ENCODE results near the gene NF1. TPM values are rescaled to one million over a fixed set of nuclear protein-coding genes. Genes with fewer than 3 reads are reported as not detected.
A peak's percentile ranks its signal among the peaks of the same experiment; 100 is the strongest.

The NF1 gene
- total and polyA plus RNA-seq, 2 of the 13 experiments (the other 11 are each of a cell fraction or from before 2014, with no cell fraction given): 21.5 to 26.5 TPM

DNA sequence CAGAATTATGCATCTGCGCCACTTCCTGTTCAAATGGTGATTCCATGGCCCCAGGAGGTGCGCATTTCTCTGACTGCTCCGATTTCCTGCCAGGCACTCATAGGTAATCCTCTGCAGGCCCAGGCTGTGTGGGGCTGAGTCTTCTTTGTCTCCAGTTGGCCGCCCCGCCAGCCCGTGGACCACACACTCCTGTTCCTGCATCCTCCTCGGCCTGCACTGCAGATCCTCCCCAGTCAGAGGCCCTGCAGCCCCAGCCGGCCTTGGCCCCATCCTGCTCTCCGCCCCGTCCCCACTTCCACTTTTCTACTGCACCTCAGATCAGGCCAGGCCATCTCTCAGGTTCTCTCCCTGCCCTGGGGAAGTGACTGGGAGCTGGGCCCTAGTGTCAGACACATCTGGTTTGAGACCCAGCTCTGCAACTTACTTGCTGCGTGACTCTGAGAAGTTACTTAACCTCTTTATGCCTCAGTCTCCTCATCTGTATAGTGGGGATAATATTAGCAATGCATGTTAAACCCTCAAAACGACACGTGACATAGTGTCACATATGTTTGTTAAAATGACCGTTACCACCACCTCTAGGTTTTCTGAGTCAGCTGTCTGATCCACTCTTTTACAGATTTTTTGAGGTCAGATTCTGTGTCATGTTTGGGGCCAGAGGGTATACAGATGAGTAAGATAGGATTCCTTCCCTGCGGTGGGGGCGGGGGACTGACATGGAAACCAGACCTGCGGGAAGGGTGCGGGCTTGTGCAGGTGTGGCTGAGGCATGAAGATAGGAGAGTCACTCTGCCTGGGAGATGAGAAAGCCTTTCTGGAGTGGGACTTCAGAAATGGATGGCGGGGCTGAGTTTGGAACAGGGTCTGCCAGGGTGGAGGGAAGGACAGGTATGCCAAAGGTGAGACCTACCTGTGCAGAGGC lies 309.5 kb downstream of the NF1 start:
- no peak for FAIRE-seq
- WGBS (ENCODE audit: low lambda C conversion rate): 51% methylated on average over 18 of the region's 19 CpGs
- ATAC-seq: peak; percentile 36; the same call in 2 of the 3 replicates
- no TSS peak for BruUV-seq (replicated peaks)
- no peaks in the 10 kb centered on the region for H3K9me3 ChIP-seq (ENCODE audit: low read length)
- H3K36me3 ChIP-seq (replicated peaks in 1 of 2; ENCODE audit: control insufficient read depth in 1 of 2, insufficient read depth in 2 of 2, low read length in 2 of 2): no peaks in the 10 kb centered on the region
- intact Hi-C loops (cut with micrococcal nuclease; ENCODE audit: unreplicated experiment): no loop called here
- no peak overlapping the region for H3K9ac ChIP-seq (ENCODE audit: insufficient read depth, low read depth, low read length)
- H3K27ac ChIP-seq (ENCODE audit: extremely low read length, insufficient read depth, low read length): no peak overlapping the region
- H3K4me3 ChIP-seq (replicated peaks in 1 of 3; ENCODE audit: insufficient read depth in 1 of 3, low read depth in 2 of 3, low read length in 3 of 3): no peak overlapping the region
- H2AFZ ChIP-seq (ENCODE audit: low read length): no peak overlapping the region
- H3K4me2 ChIP-seq (ENCODE audit: low read depth, low read length): 0 out of 2 replicates have a peak overlapping the region, but pooled peaks have one; percentile 1
- peaks cover 13% of the 10 kb centered on the region for H3K4me1 ChIP-seq (ENCODE audit: insufficient read depth, low read length)
- POLR2A ChIA-PET: no interaction called here
- CTCF ChIA-PET (ENCODE audit: low intra/inter-chr PET ratio, low total read pairs): no interaction called here
- peak; percentile 86 for TF ChIP-seq ZNF629 (CRISPR knock-in tag; conservative IDR thresholded peaks at IDR 0.05)
- no peak for TF ChIP-seq ZNF44 (CRISPR knock-in tag; IDR thresholded peaks at IDR 0.05)
- 0 out of 2 replicates have a peak, but pooled peaks have one; percentile 47 for TF ChIP-seq CHD4 (IDR thresholded peaks at IDR 0.05; ENCODE audit: borderline replicate concordance, low read length)
- DNase-seq (ENCODE audit: low spot score): no peak
- in situ Hi-C loops (cut with HindIII; ENCODE audit: extremely low pct_ligation_motif_present, low pct_unique_long_range_greater_than_20kb): no loop called here
- no peaks in the 10 kb centered on the region for H4K20me1 ChIP-seq (ENCODE audit: insufficient read depth, low read length)
- H3K27me3 ChIP-seq (ENCODE audit: control insufficient read depth in 1 of 2, insufficient read depth in 2 of 2, low read length in 2 of 2): peaks cover 3 to 15% of the 10 kb centered on the region in 2 experiments; a peak in 2 of 5 replicates
- no peaks in the 10 kb centered on the region for H3K79me2 ChIP-seq (ENCODE audit: insufficient read depth, low read length)

DNA sequence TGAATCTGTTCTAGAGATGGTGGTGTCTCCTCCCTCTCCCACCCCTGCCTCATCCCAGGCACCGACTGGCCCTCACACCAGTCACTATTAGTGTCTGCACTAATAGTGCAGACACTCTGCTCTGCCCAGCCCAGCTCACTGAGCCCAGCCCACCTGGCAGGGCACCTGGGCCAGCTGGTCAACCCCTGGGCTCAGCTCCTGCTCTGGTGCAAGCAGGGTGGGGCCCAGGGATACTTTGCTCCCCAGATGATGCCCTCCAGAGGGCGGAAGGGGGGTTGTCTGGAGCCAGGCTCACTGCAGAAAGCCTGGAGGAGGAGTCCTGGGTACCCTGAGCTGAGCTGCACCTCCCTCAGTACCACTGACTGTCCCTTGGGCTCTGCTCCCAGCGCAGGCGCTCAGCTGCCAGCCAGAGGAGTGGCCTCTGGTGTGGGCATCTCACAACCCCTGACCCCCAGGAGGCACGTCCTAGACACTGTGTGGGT lies 311.2 kb downstream of the NF1 start:
- 0% methylated on average over 1 of the region's 5 CpGs for WGBS (ENCODE audit: low lambda C conversion rate)
- no TSS peak for BruUV-seq (replicated peaks)
- ChIA-PET POLR2A (no interaction called here), CTCF (ENCODE audit: low intra/inter-chr PET ratio, low total read pairs) (no interaction called here)
- peak; percentile 69 for ATAC-seq
- Histone ChIP-seq H3K27ac (ENCODE audit: extremely low read length, insufficient read depth, low read length) (no peak overlapping the region), H2AFZ (ENCODE audit: low read length) (no peak overlapping the region), H3K4me1 (ENCODE audit: insufficient read depth, low read length) (peaks cover 13% of the 10 kb centered on the region), H3K36me3 (replicated peaks in 1 of 2; ENCODE audit: control insufficient read depth in 1 of 2, insufficient read depth in 2 of 2, low read length in 2 of 2) (no peaks in the 10 kb centered on the region), H3K79me2 (ENCODE audit: insufficient read depth, low read length) (no peaks in the 10 kb centered on the region), H4K20me1 (ENCODE audit: insufficient read depth, low read length) (no peaks in the 10 kb centered on the region), H3K4me3 (replicated peaks in 1 of 3; ENCODE audit: insufficient read depth in 1 of 3, low read depth in 2 of 3, low read length in 3 of 3) (no peak overlapping the region), H3K27me3 (ENCODE audit: control insufficient read depth in 1 of 2, insufficient read depth in 2 of 2, low read length in 2 of 2) (peaks cover 3 to 7% of the 10 kb centered on the region in 2 experiments; a peak in 1 of 5 replicates), H3K4me2 (ENCODE audit: low read depth, low read length) (no peak overlapping the region), H3K9ac (ENCODE audit: insufficient read depth, low read depth, low read length) (no peak overlapping the region), H3K9me3 (ENCODE audit: low read length) (no peaks in the 10 kb centered on the region)
- in situ Hi-C loops (cut with HindIII; ENCODE audit: extremely low pct_ligation_motif_present, low pct_unique_long_range_greater_than_20kb) (no loop called here), intact Hi-C loops (cut with micrococcal nuclease; ENCODE audit: unreplicated experiment) (no loop called here)
- FAIRE-seq: no peak
- TF ChIP-seq, protein P1, sequence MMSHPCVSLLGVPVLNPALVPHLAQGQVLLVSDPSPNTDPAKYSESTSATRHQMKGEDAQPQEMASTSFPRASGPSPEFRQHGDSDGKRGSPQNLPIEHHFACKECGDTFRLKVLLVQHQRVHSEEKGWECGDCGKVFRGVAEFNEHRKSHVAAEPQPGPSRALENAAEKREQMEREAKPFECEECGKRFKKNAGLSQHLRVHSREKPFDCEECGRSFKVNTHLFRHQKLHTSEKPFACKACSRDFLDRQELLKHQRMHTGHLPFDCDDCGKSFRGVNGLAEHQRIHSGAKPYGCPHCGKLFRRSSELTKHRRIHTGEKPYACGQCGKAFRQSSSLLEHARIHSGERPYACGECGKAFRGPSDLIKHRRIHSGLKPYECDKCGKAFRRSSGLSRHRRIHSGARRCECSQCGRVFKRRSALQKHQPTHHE (CRISPR knock-in tag; IDR thresholded peaks at IDR 0.05; ENCODE audit: borderline replicate concordance): no peak
- TF ChIP-seq HNRNPL (IDR thresholded peaks at IDR 0.05; ENCODE audit: low read depth, low read length): 0 out of 2 replicates have a peak, but pooled peaks have one; percentile 28
- no peak for TF ChIP-seq SOX13 (IDR thresholded peaks at IDR 0.05)
- TF ChIP-seq SOX13 (CRISPR knock-in tag; conservative IDR thresholded peaks at IDR 0.05 in 1 of 2, IDR thresholded peaks at IDR 0.05 in 1 of 2): no peak
- no peak for TF ChIP-seq ZNF282 (IDR thresholded peaks at IDR 0.05; ENCODE audit: partially characterized antibody)
- TF ChIP-seq ZNF143 (CRISPR knock-in tag; IDR thresholded peaks at IDR 0.05): no peak
- TF ChIP-seq, protein P2, sequence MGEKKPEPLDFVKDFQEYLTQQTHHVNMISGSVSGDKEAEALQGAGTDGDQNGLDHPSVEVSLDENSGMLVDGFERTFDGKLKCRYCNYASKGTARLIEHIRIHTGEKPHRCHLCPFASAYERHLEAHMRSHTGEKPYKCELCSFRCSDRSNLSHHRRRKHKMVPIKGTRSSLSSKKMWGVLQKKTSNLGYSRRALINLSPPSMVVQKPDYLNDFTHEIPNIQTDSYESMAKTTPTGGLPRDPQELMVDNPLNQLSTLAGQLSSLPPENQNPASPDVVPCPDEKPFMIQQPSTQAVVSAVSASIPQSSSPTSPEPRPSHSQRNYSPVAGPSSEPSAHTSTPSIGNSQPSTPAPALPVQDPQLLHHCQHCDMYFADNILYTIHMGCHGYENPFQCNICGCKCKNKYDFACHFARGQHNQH (CRISPR knock-in tag; IDR thresholded peaks at IDR 0.05): no peak
- no peak for DNase-seq (ENCODE audit: low spot score)
